HG02885 (cell line): ENCODE results near the gene PRDM13.
"Not testable (repeated sequence)": the region's sequence is repeated elsewhere in the genome, so short reads cannot be mapped to it uniquely, and the experiment has no call there.

Source experiments
- ATAC-seq: cut with Tn5 transposase; IDR thresholded peaks from one replicate; pipeline ENCODE4 v1.9.1; 2021; ENCODE audit warnings: mild to moderate bottlenecking; ENCODE audit not compliant: unreplicated experiment, poor library complexity

Gene PRDM13

DNA sequence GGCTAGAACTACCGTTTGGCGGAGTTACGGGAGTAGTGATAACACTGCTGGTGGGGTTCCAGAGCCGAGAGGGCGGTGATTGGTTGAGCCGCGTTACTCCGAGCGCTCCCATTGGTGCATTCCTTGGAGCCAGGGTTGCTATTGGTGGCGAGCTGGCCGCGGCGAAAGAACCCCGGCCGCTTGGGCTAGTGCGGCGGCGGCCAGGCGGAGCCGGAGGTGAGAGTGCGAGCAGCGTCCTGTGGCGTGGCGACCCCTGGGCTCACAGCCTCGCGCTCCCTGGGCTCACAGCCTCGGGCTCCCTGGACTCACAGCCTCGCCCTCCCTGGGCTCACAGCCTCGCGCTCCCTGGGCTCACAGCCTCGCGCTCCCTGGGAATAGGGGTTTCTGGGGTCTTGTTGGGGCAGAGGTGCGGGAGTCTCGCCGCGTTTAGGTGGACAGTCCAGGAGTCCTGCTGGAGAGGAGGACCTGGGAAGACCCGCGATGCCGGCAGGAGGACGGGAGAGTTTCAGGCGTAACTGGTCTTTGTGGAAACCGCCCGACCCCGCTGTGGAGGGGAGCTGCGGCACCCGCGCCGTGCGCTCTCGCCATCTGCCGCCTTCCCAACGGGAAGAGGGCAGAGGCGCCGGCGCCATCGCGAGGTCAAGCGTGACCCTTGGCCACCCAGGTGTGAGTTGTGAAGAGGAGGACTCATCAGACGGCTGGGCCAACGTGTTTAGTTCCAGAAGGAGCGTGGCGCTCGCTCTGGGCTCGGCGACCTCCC, 12.2 kb downstream of the PRDM13 start:
- ATAC-seq: no peak

GRCh38 chr6:99619409-99619762, 12.8 kb downstream of the PRDM13 start:
- no peak for ATAC-seq

GRCh38 chr6:99622044-99622443, 15.4 kb downstream of the PRDM13 start:
- ATAC-seq: not testable (repeated sequence)

- ATAC-seq: no peak
Measured at GRCh38 chr6:99629293-99629692, 22.7 kb downstream of the PRDM13 start.

DNA sequence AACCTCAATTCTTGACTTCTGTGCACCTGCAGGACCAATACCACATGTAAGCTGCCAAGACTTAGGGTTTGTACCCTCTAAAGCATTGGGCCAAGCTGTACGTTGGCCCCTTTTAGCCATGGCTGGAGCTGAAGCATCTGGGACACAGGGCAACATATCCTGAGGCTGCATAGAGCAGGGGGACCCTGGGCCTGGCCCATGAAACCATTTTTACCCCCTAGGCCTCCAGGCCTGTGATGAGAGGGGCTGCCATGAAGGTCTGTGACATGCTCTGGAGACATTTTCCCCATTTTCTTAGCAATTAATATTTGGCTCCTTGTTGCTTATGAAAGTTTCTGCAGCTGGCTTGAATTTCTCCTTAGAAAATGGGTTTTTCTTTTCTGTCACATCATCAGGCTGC, 31.0 kb downstream of the PRDM13 start:
- no peak for ATAC-seq

DNA sequence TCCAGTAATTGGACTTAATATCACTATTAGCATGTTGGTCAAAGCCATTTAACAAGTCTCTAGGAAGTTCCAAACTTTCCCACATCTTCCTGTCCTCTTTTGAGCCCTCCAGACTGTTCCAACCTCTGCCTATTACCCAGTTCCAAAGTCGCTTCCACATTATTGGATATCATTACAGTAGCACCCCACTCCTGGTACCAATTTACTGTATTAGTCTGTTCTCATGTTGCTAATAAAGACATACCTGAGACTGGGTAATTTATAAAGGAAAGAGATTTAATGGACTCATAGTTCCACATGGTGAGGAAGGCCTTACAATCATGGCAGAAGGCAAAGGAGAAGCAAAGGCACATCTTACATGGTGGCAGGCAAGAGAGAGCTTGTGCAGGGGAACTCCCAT, 31.7 kb downstream of the PRDM13 start:
- not testable (repeated sequence) for ATAC-seq

DNA sequence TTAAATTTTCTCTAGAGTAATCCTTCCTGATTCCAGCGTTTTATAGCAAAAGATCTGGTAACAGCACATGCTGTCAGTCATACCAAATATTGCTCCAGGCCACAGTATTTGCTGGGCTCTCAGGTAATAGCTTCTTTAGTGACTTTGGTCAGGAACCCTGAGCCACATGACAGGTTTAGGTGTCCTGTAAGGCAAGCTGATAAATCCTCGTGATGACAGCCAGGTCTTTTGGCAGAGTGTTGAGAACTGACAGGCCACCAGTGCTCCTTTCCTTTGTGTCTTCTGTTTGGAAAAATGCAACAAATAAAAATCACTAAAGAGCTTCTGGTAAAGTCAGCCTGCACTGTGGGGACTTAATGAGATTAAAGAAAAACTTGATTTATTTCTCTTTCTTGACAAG, 34.6 kb downstream of the PRDM13 start:
- no peak for ATAC-seq

GRCh38 chr6:99645986-99646385, 39.4 kb downstream of the PRDM13 start:
- no peak for ATAC-seq

DNA sequence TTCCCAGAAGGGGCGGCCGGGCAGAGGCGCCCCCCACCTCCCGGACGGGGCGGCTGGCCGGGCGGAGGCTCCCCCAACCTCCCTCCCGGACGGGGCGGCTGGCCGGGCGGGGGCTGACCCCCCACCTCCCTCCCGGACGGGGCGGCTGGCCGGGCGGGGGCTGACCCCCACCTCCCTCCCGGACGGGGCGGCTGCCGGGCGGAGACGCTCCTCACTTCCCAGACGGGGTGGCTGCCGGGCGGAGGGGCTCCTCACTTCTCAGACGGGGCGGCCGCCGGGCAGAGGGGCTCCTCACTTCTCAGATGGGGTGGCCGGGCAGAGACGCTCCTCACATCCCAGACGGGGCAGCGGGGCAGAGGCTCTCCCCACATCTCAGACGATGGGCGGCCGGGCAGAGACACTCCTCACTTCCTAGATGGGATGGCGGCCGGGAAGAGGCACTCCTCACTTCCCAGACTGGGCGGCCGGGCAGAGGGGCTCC, 43.5 kb downstream of the PRDM13 start:
- not testable (repeated sequence) for ATAC-seq

GRCh38 chr6:99660206-99660605, 53.6 kb downstream of the PRDM13 start:
- ATAC-seq: no peak

- no peak for ATAC-seq
Measured at GRCh38 chr6:99661870-99662269, 55.2 kb downstream of the PRDM13 start.

- no peak for ATAC-seq
Measured at GRCh38 chr6:99662616-99663015, 56.0 kb downstream of the PRDM13 start.
